ENCODE measurements around the gene PARP3. TPM values are rescaled to one million over a fixed set of nuclear protein-coding genes. Genes with fewer than 3 reads are reported as not detected.

The PARP3 gene
- total and polyA plus RNA-seq, 10 of the 15 experiments (the other 5 are each of a cell fraction or from before 2014, with no cell fraction given), result 2.1 to 31.2 (median 19.5) TPM

DNA sequence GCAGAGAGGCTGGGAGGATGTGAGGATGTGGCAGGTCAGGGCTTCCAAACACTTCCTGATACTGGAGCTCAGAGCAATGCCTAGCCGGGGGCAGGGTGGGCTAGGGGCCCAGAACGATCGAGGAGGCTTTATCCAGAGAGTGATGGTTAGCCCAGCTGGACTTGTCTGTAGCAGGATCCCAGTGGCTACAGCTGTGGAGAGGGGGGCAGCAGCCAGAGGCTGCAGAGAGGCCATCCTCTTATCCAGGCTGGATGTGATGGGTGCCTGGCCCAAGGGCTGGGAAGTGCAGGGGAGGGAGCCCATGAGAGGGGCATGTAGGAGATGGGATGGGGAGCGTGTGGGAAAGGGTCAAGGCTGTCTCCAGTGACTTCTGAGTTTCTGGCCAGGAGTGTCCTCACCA, 4.6 kb downstream of the PARP3 start:
- Histone ChIP-seq H2AFZ (ENCODE audit: control insufficient read depth, low read depth, low read length) (no peak overlapping the region), H3K27ac (ENCODE audit: control insufficient read depth, insufficient read depth) (no peak overlapping the region), H3K36me3 (ENCODE audit: control insufficient read depth in 2 of 2, insufficient read depth in 2 of 2, low read length in 1 of 2) (peaks cover 0 to 2% of the 10 kb centered on the region in 2 experiments; a peak in 1 of 4 replicates), H4K20me1 (ENCODE audit: control insufficient read depth, insufficient read depth) (no peaks in the 10 kb centered on the region), H3K4me3 (no peak overlapping the region), H3K79me2 (ENCODE audit: control insufficient read depth, insufficient read depth, low read length) (peaks cover 6% of the 10 kb centered on the region), H3K4me2 (ENCODE audit: control insufficient read depth, insufficient read depth) (no peak overlapping the region), H3K9ac (ENCODE audit: control insufficient read depth, insufficient read depth, low read length) (no peak overlapping the region), H3K27me3 (replicated peaks in 1 of 2; ENCODE audit: control insufficient read depth in 2 of 2, insufficient read depth in 2 of 2, low read length in 1 of 2) (no peaks in the 10 kb centered on the region), H3K4me1 (ENCODE audit: control insufficient read depth, insufficient read depth, low read length) (peaks cover 11% of the 10 kb centered on the region), H3K9me3 (replicated peaks; ENCODE audit: control insufficient read depth, insufficient read depth, low read length) (no peaks in the 10 kb centered on the region)
- no peak for FAIRE-seq
- in situ Hi-C loops (cut with MboI), result no loop called here
- CTCF ChIA-PET, result interaction anchor here (0.7 to 1.5 kb wide), 2 partner anchors 27 to 197 kb away, joined by 3 read pairs; partner anchors contain the start of gene ABHD14B
- RAD21 ChIA-PET (ENCODE audit: unreplicated experiment), result no interaction called here
- no TSS peak for BruUV-seq (replicated peaks)
- SMC1A ChIA-PET (ENCODE audit: uncharacterized antibody, unreplicated experiment), result no interaction called here
- ATAC-seq, result no peak
- no peak for DNase-seq (ENCODE audit: low read depth, low spot score)
- POLR2A ChIA-PET, result no interaction called here
- intact Hi-C loops (cut with micrococcal nuclease; ENCODE audit: unreplicated experiment), result no loop called here
- TF ChIP-seq RCOR1 (conservative IDR thresholded peaks at IDR 0.05; ENCODE audit: low read depth, low read length), result no peak
- TF ChIP-seq, protein P1, sequence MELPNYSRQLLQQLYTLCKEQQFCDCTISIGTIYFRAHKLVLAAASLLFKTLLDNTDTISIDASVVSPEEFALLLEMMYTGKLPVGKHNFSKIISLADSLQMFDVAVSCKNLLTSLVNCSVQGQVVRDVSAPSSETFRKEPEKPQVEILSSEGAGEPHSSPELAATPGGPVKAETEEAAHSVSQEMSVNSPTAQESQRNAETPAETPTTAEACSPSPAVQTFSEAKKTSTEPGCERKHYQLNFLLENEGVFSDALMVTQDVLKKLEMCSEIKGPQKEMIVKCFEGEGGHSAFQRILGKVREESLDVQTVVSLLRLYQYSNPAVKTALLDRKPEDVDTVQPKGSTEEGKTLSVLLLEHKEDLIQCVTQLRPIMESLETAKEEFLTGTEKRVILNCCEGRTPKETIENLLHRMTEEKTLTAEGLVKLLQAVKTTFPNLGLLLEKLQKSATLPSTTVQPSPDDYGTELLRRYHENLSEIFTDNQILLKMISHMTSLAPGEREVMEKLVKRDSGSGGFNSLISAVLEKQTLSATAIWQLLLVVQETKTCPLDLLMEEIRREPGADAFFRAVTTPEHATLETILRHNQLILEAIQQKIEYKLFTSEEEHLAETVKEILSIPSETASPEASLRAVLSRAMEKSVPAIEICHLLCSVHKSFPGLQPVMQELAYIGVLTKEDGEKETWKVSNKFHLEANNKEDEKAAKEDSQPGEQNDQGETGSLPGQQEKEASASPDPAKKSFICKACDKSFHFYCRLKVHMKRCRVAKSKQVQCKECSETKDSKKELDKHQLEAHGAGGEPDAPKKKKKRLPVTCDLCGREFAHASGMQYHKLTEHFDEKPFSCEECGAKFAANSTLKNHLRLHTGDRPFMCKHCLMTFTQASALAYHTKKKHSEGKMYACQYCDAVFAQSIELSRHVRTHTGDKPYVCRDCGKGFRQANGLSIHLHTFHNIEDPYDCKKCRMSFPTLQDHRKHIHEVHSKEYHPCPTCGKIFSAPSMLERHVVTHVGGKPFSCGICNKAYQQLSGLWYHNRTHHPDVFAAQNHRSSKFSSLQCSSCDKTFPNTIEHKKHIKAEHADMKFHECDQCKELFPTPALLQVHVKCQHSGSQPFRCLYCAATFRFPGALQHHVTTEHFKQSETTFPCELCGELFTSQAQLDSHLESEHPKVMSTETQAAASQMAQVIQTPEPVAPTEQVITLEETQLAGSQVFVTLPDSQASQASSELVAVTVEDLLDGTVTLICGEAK (IDR thresholded peaks at IDR 0.05; ENCODE audit: borderline replicate concordance), result no peak
- TF ChIP-seq PAX8 (IDR thresholded peaks at IDR 0.05), result no peak
- TF ChIP-seq TARDBP (IDR thresholded peaks at IDR 0.05; ENCODE audit: borderline replicate concordance), result no peak
- TF ChIP-seq IKZF2 (IDR thresholded peaks at IDR 0.05), result no peak
- no peak for TF ChIP-seq WRNIP1 (IDR thresholded peaks at IDR 0.05; ENCODE audit: borderline replicate concordance, low read depth, low read length)
- no peak for TF ChIP-seq ZNF24 (IDR thresholded peaks at IDR 0.05)
- TF ChIP-seq SREBF1 (IDR thresholded peaks at IDR 0.05; ENCODE audit: low read length), result no peak
- no peak for TF ChIP-seq HDGF (IDR thresholded peaks at IDR 0.05)
- no peak for TF ChIP-seq RB1 (IDR thresholded peaks at IDR 0.05; ENCODE audit: borderline replicate concordance)
- TF ChIP-seq, protein P2, sequence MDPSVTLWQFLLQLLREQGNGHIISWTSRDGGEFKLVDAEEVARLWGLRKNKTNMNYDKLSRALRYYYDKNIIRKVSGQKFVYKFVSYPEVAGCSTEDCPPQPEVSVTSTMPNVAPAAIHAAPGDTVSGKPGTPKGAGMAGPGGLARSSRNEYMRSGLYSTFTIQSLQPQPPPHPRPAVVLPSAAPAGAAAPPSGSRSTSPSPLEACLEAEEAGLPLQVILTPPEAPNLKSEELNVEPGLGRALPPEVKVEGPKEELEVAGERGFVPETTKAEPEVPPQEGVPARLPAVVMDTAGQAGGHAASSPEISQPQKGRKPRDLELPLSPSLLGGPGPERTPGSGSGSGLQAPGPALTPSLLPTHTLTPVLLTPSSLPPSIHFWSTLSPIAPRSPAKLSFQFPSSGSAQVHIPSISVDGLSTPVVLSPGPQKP (IDR thresholded peaks at IDR 0.05; ENCODE audit: low read depth, low read length), result no peak
- TF ChIP-seq TAF1 (IDR thresholded peaks at IDR 0.05; ENCODE audit: borderline replicate concordance, low read depth, low read length), result no peak
- TF ChIP-seq ZNF622 (IDR thresholded peaks at IDR 0.05), result no peak
- no peak for TF ChIP-seq ETV6 (conservative IDR thresholded peaks at IDR 0.05 in 1 of 2, IDR thresholded peaks at IDR 0.05 in 1 of 2; ENCODE audit: borderline replicate concordance in 1 of 2, low read depth in 1 of 2)
- no peak for TF ChIP-seq KDM1A (IDR thresholded peaks at IDR 0.05; ENCODE audit: borderline replicate concordance)
- no peak for TF ChIP-seq BHLHE40 (IDR thresholded peaks at IDR 0.05; ENCODE audit: borderline replicate concordance in 1 of 2, low read depth in 2 of 2, low read length in 1 of 2)
- TF ChIP-seq ZBED1 (IDR thresholded peaks at IDR 0.05; ENCODE audit: borderline replicate concordance), result no peak
- WGBS (ENCODE audit: insufficient coverage, insufficient replicate concordance, low lambda C conversion rate, missing lambda C conversion rate), result 57% methylated on average over 4 of the region's 4 CpGs

Data from GM12878 (cell line).